Measurements from ENCODE around the gene SMIM32. TPM values are rescaled to one million over a fixed set of nuclear protein-coding genes. Genes with fewer than 3 reads are reported as not detected.

Gene SMIM32
- total and polyA plus RNA-seq, 2 of the 13 experiments (the other 11 are each of a cell fraction or from before 2014, with no cell fraction given) = 0.15 to 0.20 TPM

- TF ChIP-seq CSRNP2 (CRISPR knock-in tag; conservative IDR thresholded peaks at IDR 0.05; ENCODE audit: low read depth) (no peak), ZNF143 (CRISPR knock-in tag; IDR thresholded peaks at IDR 0.05) (no peak), TBL1XR1 (IDR thresholded peaks at IDR 0.05; ENCODE audit: borderline replicate concordance, low read length, partially characterized antibody) (no peak), ZNF792 (CRISPR knock-in tag; IDR thresholded peaks at IDR 0.05) (no peak), LCORL (IDR thresholded peaks at IDR 0.05) (no peak), LCORL (CRISPR knock-in tag; IDR thresholded peaks at IDR 0.05) (no peak), TCF7L2 (IDR thresholded peaks at IDR 0.05; ENCODE audit: low read depth, low read length) (no peak), ZNF878 (CRISPR knock-in tag; IDR thresholded peaks at IDR 0.05) (no peak), YEATS2 (CRISPR knock-in tag; IDR thresholded peaks at IDR 0.05; ENCODE audit: borderline replicate concordance) (no peak), ZBTB10 (CRISPR knock-in tag; IDR thresholded peaks at IDR 0.05; ENCODE audit: borderline replicate concordance) (no peak), TBX2 (CRISPR knock-in tag; IDR thresholded peaks at IDR 0.05; ENCODE audit: borderline replicate concordance) (no peak), ZNF709 (CRISPR knock-in tag; IDR thresholded peaks at IDR 0.05) (no peak)
Measured at GRCh38 chr5:136211282-136212040, 18.5 kb upstream of the SMIM32 start (continued).
